ENCODE data around the gene NPAS3. TPM values are rescaled to one million over a fixed set of nuclear protein-coding genes. Genes with fewer than 3 reads are reported as not detected.
A peak's percentile ranks its signal among the peaks of the same experiment; 100 is the strongest.

The NPAS3 gene
- total and polyA plus RNA-seq, 2 of the 13 experiments (the other 11 are each of a cell fraction or from before 2014, with no cell fraction given) = not detected

DNA sequence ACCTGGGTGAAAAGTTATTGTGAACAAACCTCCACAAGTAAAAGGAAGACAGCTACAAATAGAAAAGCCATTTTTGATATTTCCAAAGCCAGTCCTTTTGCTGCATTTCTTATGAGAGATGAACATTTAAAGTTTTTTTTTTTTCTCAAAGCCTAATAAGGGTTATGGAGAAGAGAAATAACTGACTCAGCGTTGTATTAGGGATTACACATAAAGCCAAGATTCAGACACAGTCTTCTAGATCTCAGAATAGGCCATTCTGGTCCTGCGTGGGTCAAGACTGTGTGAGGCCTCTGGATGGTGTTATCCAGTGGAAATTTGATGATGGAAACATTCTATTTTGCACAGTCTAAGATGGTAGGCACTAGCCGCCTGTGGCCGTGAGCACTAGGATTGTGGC is 552.4 kb downstream of the NPAS3 start:
- FAIRE-seq (no peak), DNase-seq (ENCODE audit: low spot score) (no peak), ATAC-seq (no peak)
- BruUV-seq (replicated peaks) = no TSS peak
- no peak overlapping the region for H3K4me3 ChIP-seq (replicated peaks in 1 of 3; ENCODE audit: insufficient read depth in 1 of 3, low read depth in 2 of 3, low read length in 3 of 3)
- no peaks in the 10 kb centered on the region for H3K36me3 ChIP-seq (replicated peaks in 1 of 2; ENCODE audit: control insufficient read depth in 1 of 2, insufficient read depth in 2 of 2, low read length in 2 of 2)
- H2AFZ ChIP-seq (ENCODE audit: low read length) = no peak overlapping the region
- no peaks in the 10 kb centered on the region for H4K20me1 ChIP-seq (ENCODE audit: insufficient read depth, low read length)
- no peaks in the 10 kb centered on the region for H3K9me3 ChIP-seq (ENCODE audit: low read length)
- intact Hi-C loops (cut with micrococcal nuclease; ENCODE audit: unreplicated experiment) (no loop called here), in situ Hi-C loops (cut with HindIII; ENCODE audit: extremely low pct_ligation_motif_present, low pct_unique_long_range_greater_than_20kb) (no loop called here)
- CTCF ChIA-PET (ENCODE audit: low intra/inter-chr PET ratio, low total read pairs) = no interaction called here
- H3K4me1 ChIP-seq (ENCODE audit: insufficient read depth, low read length) = no peaks in the 10 kb centered on the region
- H3K27me3 ChIP-seq (ENCODE audit: control insufficient read depth in 1 of 2, insufficient read depth in 2 of 2, low read length in 2 of 2) = no peaks in the 10 kb centered on the region
- TF ChIP-seq ZNF138 (CRISPR knock-in tag; IDR thresholded peaks at IDR 0.05; ENCODE audit: low read depth) (no peak), MAFK (conservative IDR thresholded peaks at IDR 0.05 in 1 of 2, IDR thresholded peaks at IDR 0.05 in 1 of 2; ENCODE audit: low read length in 2 of 2) (peak; percentile 44 to 68), NR2F6 (IDR thresholded peaks at IDR 0.05) (no peak), NR2F6 (CRISPR knock-in tag; IDR thresholded peaks at IDR 0.05) (no peak)
- TF ChIP-seq, protein P1, sequence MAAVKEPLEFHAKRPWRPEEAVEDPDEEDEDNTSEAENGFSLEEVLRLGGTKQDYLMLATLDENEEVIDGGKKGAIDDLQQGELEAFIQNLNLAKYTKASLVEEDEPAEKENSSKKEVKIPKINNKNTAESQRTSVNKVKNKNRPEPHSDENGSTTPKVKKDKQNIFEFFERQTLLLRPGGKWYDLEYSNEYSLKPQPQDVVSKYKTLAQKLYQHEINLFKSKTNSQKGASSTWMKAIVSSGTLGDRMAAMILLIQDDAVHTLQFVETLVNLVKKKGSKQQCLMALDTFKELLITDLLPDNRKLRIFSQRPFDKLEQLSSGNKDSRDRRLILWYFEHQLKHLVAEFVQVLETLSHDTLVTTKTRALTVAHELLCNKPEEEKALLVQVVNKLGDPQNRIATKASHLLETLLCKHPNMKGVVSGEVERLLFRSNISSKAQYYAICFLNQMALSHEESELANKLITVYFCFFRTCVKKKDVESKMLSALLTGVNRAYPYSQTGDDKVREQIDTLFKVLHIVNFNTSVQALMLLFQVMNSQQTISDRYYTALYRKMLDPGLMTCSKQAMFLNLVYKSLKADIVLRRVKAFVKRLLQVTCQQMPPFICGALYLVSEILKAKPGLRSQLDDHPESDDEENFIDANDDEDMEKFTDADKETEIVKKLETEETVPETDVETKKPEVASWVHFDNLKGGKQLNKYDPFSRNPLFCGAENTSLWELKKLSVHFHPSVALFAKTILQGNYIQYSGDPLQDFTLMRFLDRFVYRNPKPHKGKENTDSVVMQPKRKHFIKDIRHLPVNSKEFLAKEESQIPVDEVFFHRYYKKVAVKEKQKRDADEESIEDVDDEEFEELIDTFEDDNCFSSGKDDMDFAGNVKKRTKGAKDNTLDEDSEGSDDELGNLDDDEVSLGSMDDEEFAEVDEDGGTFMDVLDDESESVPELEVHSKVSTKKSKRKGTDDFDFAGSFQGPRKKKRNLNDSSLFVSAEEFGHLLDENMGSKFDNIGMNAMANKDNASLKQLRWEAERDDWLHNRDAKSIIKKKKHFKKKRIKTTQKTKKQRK (IDR thresholded peaks at IDR 0.05; ENCODE audit: low read length) = no peak
- TF ChIP-seq, protein P2, sequence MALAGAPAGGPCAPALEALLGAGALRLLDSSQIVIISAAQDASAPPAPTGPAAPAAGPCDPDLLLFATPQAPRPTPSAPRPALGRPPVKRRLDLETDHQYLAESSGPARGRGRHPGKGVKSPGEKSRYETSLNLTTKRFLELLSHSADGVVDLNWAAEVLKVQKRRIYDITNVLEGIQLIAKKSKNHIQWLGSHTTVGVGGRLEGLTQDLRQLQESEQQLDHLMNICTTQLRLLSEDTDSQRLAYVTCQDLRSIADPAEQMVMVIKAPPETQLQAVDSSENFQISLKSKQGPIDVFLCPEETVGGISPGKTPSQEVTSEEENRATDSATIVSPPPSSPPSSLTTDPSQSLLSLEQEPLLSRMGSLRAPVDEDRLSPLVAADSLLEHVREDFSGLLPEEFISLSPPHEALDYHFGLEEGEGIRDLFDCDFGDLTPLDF (CRISPR knock-in tag; IDR thresholded peaks at IDR 0.05) = no peak
- TF ChIP-seq, protein P3, sequence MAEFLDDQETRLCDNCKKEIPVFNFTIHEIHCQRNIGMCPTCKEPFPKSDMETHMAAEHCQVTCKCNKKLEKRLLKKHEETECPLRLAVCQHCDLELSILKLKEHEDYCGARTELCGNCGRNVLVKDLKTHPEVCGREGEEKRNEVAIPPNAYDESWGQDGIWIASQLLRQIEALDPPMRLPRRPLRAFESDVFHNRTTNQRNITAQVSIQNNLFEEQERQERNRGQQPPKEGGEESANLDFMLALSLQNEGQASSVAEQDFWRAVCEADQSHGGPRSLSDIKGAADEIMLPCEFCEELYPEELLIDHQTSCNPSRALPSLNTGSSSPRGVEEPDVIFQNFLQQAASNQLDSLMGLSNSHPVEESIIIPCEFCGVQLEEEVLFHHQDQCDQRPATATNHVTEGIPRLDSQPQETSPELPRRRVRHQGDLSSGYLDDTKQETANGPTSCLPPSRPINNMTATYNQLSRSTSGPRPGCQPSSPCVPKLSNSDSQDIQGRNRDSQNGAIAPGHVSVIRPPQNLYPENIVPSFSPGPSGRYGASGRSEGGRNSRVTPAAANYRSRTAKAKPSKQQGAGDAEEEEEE (CRISPR knock-in tag; IDR thresholded peaks at IDR 0.05; ENCODE audit: borderline replicate concordance) = no peak
- no peak overlapping the region for H3K4me2 ChIP-seq (ENCODE audit: low read depth, low read length)
- H3K9ac ChIP-seq (ENCODE audit: insufficient read depth, low read depth, low read length) = no peak overlapping the region
- no peak overlapping the region for H3K27ac ChIP-seq (ENCODE audit: extremely low read length, insufficient read depth, low read length)
- 28% methylated on average over 4 of the region's 4 CpGs for WGBS (ENCODE audit: low lambda C conversion rate)
- POLR2A ChIA-PET = no interaction called here
- H3K79me2 ChIP-seq (ENCODE audit: insufficient read depth, low read length) = no peaks in the 10 kb centered on the region

Data from HepG2 (cell line).